HG03045 (cell line): ENCODE measurements around the gene FOS.
"Not testable (repeated sequence)": the region's sequence is repeated elsewhere in the genome, so short reads cannot be mapped to it uniquely, and the experiment has no call there.

ENCODE experiments used
- ATAC-seq: cut with Tn5 transposase; IDR thresholded peaks from one replicate; pipeline ENCODE4 v1.9.1; 2021; ENCODE audit warnings: mild to moderate bottlenecking, moderate library complexity; ENCODE audit not compliant: unreplicated experiment

The FOS gene

DNA sequence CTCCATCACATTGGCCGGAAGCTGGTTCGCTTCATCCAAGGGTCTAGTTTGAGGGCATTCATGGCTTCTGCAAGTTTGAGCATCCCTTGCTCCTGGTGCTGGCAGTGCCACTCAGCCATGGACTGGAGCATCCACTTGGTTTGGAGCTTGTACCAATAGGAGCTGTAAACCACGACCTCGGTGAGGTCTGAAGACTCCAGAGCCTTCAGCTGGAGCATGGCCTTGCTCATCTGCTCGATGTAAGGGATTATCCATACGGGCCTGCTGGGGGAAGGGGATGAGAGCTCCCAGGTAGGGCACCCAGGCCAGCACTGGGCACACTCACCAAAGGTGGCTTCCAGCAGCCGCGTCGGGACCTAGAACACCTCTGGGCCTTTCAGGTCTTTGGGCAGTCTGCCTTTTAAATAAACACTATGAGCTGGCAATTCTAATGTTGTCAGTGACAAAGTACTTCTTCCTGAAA lies 13.5 kb downstream of the FOS start:
- ATAC-seq, result no peak

GRCh38 chr14:75292886-75293285 lies 14.3 kb downstream of the FOS start:
- no peak for ATAC-seq

DNA sequence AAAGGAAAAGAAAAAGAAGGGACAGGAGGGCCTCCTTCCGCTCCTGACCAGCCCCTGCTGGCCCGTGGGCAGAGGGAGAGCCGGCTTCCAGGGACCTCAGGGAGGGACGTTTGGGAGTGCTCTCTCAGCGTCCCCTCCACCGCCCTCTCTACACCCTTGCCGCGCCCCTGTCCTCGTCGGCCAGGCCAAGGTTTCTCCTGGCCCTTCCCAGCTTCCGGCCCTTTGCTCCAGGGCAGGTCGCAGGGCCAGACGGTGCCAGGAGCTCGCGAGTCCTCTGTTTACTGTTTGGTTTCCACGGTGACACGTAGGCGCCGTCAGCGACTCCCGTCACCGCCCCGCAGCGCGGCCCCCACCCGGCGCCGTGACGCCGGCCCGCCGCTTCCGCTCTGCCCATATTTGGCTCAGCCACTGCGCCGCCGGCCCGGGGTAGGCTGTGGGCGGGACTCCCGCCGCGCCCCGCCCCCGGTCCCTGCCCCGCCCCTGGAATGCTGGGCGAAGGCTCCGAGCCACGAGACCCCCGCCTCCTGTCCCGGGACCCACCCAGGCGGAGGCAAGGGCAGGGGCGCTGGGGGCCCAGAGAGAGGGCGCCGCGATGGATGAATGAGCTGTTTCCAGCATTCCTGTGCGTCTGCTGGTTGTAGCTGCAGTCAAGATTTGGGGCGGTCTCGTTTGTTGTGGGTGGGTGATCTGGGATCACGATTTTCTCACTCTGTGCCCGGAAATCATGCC lies 15.5 kb downstream of the FOS start:
- ATAC-seq, result peak; percentile 96

GRCh38 chr14:75294649-75295033 lies 16.0 kb downstream of the FOS start:
- no peak for ATAC-seq

DNA sequence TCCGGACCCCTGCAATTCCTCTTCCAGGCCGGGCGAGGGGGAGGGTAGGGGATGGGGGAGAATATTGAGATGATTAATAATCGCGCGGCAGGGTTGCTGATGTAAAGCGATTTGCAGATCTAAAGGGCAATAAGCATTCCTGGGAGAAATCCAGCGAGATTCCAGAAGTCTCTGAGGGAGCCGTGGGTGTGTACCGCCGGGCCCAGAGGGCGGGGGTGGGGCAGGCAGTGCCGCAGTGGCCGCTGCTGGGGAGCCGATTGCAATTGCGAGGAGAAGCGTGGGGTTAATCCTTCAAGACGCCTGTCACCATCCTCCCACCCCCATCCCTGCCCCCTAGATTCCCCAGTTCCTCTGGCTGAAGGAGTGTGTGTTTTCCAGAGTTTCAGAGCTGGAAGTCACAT lies 16.4 kb downstream of the FOS start:
- ATAC-seq, result no peak

GRCh38 chr14:75295491-75296345 lies 17.1 kb downstream of the FOS start:
- no peak for ATAC-seq

GRCh38 chr14:75297411-75298040 lies 18.9 kb downstream of the FOS start:
- ATAC-seq, result no peak

DNA sequence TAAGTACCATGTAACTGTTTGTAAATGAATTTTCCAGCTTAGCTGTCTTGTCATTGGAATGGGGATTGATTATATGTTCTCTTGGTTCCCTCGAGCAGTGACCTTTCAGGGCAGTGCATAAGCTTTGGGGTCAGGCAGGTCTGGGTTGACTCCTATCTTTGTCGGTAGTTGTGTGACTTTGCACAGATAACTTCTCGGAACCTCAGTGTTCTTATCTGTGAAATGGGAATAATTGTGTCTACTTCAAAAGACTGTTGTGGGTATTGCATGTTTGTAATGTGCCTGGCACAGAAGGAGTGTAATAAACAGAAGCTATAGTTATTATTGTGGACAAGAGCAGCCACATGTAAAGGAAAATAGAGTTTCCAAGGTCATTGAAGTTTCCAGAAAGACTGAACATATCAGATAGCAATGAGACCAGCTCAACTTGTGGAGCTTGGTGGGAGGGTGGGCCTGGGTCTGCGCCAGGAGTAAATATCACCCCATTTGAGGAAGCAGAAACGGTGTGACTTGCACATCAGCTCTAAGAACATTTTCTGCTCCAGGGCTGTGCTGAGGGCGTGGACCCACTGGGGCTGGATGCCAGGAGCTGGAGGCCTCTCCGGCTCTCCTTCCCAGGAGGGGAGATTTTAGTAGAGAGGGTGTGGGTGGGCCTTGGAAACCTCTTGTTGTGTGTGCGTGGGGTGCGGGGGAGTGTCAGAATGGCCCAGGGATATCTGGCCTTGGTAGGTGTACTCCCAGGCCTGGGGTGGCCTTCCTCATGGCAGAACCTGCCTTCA lies 19.7 kb downstream of the FOS start:
- no peak for ATAC-seq

DNA sequence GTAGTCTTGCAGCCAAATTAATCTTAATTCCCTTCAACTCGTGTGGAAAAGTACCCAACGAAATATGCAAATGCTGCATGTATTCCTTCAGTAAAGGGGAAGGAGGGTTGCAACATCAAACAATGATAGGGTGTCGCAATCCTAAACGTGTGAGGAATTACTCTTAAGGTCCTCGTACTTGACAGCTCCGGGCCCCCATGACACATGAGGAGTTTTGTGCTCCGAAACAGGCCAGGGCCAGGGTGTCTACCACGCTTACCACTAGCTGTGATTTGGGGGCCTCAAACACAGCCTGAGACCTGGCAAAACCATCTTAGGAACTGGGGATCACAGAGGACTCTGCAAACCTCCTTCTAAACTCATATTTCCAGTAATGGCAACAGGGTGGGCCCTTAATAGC lies 20.4 kb downstream of the FOS start:
- no peak for ATAC-seq

DNA sequence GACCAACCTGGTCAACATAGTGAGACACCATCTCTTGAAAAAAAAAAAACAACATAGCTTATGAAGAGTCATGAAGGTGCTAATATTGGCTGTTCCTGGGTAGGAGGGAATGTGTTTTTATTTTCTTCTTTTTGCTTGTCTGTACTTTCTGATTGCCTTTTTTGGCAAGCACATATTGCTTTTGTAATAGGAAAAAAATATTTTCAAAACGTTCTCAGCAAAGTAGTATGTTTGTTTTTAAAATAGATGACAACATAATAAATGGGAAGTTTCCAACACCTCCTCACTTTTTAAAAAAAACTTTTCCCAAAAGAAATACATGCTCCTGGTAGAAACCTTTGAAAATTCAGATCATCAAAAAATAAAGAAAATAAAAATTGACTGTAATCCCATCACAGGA lies 20.9 kb downstream of the FOS start:
- ATAC-seq, result no peak

GRCh38 chr14:75301666-75302325 lies 23.2 kb downstream of the FOS start:
- ATAC-seq, result no peak

GRCh38 chr14:75303381-75303789 lies 24.8 kb downstream of the FOS start:
- no peak for ATAC-seq

DNA sequence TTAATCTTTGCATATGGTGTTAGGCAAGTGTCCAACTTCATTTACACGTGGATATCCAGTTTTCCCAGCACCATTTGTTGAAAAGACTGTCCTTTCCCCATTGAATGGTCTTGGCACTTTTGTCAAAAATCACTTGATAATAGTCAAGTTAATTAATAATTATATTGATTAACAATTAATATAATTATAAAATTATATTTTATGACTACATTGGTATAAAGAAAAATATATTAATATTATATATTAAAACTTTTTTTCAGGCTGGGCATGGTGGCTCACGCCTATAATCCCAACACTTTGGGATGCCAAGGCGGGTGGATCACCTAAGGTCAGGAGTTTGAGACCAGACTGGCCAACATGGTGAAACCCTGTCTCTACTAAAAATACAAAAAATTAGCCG lies 27.8 kb downstream of the FOS start:
- not testable (repeated sequence) for ATAC-seq

GRCh38 chr14:75306927-75307699 lies 28.5 kb downstream of the FOS start:
- ATAC-seq, result no peak

DNA sequence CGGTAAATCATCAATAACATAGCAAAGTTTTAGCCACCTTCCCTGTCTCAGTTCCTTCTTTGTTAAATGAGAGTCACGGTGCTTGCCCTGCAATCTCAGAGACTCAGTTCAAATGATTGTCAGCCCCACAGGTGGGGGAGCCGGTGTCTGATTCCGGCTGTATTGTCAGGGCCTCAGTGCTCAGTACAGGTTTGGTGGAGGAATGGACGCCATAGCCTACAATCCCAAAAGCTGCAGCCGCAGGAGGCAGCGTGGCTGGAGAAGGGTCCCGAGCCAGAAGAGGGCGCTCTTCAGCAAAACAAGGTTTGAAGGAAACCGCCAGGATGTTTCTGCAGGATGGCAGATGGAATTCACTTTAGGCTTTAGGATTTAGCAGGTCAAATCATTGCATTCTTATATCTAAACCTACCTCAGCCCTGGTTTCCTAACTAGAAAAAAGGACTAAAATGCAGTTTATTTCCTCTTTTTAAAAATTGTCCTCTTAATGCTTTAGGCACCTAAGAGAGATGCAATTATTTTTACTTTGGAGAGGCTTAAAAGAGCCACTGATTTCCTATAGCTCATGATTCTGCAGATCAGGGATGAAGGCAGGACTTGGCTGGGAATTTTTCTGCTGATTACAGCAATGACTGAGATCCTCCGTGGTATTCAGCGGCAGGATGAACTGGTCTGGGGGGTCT lies 29.2 kb downstream of the FOS start:
- no peak for ATAC-seq

DNA sequence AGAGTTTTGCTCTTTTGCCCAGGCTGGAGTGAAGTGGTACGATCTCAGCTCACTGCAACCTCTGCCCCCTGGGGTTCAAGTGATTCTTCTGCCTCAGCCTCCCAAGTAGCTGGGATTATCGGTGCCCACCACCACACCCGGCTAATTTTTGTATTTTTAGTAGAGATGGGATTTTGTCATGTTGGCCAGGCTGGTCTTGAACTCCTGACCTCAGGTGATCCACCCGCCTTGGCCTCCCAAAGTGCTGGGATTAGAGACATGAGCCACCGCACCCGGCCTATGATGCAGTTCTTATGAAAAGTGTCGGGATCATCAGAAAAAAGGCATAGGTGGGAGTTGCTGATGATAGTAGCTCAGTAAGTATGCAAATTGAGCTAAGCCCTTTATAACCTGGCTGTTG lies 30.4 kb downstream of the FOS start:
- ATAC-seq, result not testable (repeated sequence)

DNA sequence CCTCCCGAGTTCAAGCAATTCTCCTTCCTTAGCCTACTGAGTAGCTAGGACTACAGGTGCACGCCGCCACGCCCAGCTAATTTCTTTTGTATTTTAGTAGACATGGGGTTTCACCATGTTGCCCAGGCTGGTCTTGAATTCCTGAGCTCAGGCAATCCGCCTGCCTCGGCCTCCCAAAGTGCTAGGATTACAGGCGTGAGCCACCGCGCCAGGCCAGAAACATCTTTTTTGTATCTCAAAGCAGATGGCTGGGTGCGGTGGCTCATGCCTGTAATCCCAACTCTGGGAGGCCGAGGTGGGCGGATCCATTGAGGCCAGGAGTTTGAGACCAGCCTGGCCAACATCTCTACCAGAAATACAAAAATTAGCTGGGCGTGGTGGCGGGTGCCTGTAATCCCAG lies 30.9 kb downstream of the FOS start:
- not testable (repeated sequence) for ATAC-seq

- no peak for ATAC-seq
These were observed 31.9 kb downstream of the FOS start for GRCh38 chr14:75310295-75311111.
